Panc1 (cell line): Measurements from ENCODE around the gene PRUNE2.

Experiments used
- CTCF ChIP-seq: fragments of 450-650 bp; IDR thresholded peaks from 2 replicates; pipeline ENCODE4 v1.5.1; 2017; ENCODE audit warnings: mild to moderate bottlenecking
- POLR2AphosphoS5 ChIP-seq: IDR thresholded peaks from 2 replicates; pipeline ENCODE4 v1.6.1; 2012; ENCODE audit warnings: mild to moderate bottlenecking, low read depth, low read length, moderate library complexity
- REST ChIP-seq, 2 experiments: IDR thresholded peaks; 2 replicates each; pipeline ENCODE4 v1.6.1; 2011 to 2012; ENCODE audit warnings: low read depth in 2 of 2, control low read depth in 1 of 2, low read length in 1 of 2, mild to moderate bottlenecking in 1 of 2, moderate library complexity in 1 of 2; ENCODE audit not compliant: insufficient read depth in 1 of 2
- SIN3A ChIP-seq: IDR thresholded peaks from 2 replicates; pipeline ENCODE4 v1.6.1; 2012; ENCODE audit warnings: low read depth, mild to moderate bottlenecking, low read length, moderate library complexity, borderline replicate concordance; ENCODE audit not compliant: insufficient read depth
- TCF7L2 ChIP-seq: IDR thresholded peaks from 2 replicates; pipeline ENCODE4 v1.6.1; 2011; ENCODE audit warnings: mild to moderate bottlenecking, low read depth, low read length, inconsistent platforms

GRCh38 chr9:76717176-76717575 is 188.7 kb downstream of the PRUNE2 start:
- no peak for TF ChIP-seq POLR2AphosphoS5
- TF ChIP-seq CTCF = no peak
- no peak for TF ChIP-seq TCF7L2
- no peak for TF ChIP-seq SIN3A
- no peak for TF ChIP-seq REST (IDR thresholded peaks at IDR 0.05; ENCODE audit: insufficient read depth in 1 of 2, low read depth in 2 of 2, low read length in 1 of 2)
